HG03039 (cell line): ENCODE data around the gene ELMOD1.

Experiments used
- ATAC-seq: cut with Tn5 transposase; IDR thresholded peaks from one replicate; pipeline ENCODE4 v1.9.1; 2021; ENCODE audit warnings: mild to moderate bottlenecking, moderate library complexity; ENCODE audit not compliant: unreplicated experiment

ELMOD1 gene

DNA sequence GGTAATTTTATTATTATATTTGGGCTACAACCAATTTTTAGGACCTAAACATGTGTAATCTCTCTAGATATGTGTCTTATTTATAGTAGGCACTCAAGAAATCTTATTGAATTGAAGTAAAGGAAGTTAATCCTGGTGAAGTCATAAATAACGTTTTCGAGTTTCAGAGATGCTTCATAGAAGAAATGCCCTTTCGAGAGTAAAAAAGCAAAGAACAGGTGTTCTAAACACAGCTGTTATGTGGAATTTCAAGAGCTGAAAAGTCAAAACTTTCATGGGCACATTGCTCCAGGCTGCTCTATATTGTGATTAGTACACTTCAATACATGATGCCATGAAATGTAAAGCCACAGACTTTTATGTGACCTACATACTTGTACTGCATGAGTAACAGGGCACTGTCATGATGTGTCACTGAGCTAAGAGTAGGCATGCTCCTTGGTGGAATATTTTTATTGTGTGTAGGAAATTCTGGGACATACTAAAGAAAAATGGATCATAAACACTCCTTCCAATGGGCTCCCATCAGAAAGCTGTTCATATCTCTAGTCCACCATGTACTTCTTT is 7.2 kb upstream of the ELMOD1 start:
- no peak for ATAC-seq

DNA sequence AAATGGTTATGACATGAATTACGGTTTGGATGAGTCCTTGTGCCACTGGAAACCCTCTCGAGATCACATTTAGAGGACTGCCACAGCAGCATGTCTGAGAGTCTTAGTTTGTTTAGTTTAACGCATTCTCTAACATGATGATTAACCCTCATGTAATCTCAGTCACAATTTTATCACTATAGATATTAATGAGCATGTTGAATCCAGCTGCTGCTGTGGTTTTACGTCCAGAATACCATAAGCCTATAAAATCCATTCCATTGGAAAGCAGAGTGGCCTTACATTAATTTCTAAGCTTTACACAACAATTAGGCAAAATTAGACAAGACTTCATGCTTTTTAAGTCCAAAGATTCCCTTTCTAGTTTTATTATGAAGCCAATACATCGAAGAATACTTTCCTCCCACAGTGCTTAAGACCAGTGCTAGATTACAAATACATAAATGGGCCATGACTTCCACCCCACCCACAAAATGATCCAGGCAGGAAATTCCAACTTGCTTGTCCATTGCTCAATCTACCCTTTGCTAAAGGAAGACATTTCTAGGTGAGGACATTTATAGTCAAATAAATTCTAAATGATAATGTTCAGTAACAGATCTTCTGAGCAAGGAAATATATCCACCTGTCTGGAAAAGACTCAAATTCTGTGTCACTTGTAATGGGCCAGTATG is 3.5 kb upstream of the ELMOD1 start:
- no peak for ATAC-seq

DNA sequence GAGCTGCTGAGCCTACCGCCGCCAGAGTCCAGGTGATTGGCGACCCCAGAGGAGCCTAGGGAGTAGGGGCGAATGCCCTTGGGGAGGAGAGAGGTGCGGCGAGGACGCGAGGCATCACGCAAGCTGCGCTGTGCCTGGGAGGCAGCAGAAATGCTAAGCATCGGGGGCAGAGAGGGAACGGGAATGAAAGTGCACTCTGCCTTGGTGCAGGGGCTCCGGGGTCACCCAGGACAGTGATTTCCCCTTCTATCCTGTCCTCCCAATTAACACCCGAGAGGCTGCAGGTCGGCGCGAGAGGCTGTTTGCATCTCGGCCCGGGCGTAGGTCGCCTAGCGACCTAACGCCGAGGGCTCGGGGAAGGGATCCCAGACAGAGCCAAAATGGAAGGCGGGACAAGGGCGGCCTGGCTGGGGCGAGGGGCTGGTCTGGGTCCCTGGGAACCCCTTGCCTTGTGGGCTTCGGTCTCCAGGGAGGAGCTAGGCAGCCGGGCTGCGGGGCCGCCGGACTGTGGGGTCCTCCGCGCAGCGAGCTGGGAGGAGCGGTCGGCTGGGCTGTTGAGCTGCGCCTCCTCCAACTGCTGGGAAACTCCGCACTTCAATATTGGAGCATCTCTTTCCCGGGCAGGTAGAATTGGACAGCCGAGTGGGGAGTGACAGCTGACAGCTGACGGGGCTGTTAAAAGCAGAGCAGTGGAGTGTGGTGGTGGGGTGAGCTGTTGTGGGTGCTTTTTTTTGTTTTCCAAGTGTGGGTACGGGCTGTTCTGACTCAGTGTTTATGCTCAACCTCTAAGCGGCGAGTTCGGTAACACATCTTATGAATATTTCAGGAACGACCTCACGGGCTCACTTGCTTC is 657 bp downstream of the ELMOD1 start:
- ATAC-seq, result peak; percentile 21

DNA sequence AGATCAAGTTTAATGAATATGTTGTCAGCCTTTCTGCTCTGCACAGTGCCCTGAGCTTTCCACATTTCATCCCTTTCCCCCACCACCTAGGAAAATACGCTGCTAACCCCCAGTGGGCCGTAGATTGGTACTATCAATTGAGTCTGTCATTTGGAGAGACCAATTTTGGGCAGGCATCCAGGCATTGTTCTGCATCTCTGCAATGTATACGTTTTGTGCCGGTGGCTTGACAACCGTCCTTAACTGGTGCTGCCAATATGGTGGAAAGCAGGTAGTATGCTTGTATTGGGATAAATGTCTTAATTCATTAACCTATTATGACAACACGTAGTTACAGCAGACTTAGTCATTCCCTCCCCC is 1.3 kb downstream of the ELMOD1 start:
- ATAC-seq, result no peak

DNA sequence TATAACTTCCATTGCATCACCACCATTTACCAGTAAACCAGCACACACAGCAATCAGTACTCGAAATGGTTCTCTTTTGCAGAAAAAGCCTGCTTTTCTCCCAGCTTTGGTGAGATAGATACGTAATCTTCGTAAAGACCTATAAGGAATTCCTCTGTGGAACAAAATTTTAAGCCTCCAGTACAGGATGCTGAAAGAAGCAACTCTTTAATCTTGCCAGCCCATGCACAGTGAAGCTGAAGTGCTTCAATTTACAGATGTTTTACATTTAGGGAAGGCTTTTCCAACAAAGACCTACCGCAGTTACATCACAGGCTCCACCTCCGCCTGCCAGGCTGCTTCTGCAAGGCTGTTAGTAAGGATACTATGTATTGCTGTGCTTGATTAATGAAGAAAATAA is 1.9 kb downstream of the ELMOD1 start:
- ATAC-seq, result no peak

GRCh38 chr11:107593951-107594350 is 3.0 kb downstream of the ELMOD1 start:
- no peak for ATAC-seq

DNA sequence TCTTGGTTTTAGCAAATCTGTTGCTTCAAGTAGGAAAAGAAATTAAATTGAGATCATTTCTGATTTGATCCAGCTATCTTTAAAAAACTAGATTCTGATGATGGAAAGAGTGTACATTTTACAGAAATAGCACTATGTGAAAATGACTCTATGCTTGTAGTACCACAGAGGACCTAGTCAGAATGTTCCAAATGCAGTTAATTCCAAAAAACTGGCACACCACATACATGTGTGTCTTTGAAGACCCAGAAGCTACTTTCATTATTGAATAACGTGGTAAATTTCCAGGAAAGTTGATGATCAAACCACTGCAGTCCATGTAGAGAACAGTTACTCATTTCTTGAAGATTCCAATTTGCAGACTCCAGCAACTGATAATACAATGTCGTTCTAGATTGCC is 3.8 kb downstream of the ELMOD1 start:
- ATAC-seq, result no peak

DNA sequence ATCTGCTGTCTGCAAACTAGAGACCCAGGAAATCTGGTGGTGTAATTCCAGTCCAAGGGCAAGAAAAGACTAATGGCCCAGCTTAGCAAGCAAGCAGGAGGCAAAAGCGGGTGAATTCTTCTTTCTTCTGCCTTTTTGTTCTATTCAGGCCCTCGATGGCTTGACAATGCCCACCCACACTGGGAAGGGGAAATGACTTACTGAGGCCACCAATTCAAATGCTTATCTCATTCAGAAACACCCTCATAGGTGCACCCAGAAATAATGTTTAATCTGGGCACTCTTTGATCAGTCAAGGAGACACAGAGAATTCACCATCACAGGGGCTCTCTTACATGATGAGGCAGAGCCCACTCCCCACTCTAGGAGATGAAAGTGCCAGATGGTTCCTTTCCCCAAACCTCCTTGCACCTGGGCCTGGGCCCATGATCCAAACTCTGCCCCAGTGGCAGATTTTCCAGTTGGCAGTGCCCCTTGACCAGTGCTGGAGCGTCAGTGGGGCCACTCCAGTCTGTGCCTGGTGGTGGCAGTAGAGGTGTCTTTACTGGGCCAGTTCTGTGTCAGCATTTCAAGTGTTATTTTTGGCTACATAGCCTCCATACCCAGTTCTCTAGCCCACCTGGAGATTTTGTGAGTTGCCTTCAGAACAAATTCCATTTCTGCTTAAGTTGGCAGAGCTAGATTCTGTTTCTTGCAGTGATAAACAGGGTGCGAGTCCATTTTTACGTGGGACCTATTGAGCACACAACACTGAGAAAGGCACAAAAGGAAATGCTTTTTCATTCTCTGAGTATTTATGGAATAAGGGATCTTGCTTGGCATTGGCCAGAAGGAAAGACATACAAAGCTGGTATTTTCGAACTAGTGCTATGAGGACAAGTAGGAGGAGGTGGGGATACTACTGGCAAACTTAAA is 7.5 kb downstream of the ELMOD1 start:
- no peak for ATAC-seq

DNA sequence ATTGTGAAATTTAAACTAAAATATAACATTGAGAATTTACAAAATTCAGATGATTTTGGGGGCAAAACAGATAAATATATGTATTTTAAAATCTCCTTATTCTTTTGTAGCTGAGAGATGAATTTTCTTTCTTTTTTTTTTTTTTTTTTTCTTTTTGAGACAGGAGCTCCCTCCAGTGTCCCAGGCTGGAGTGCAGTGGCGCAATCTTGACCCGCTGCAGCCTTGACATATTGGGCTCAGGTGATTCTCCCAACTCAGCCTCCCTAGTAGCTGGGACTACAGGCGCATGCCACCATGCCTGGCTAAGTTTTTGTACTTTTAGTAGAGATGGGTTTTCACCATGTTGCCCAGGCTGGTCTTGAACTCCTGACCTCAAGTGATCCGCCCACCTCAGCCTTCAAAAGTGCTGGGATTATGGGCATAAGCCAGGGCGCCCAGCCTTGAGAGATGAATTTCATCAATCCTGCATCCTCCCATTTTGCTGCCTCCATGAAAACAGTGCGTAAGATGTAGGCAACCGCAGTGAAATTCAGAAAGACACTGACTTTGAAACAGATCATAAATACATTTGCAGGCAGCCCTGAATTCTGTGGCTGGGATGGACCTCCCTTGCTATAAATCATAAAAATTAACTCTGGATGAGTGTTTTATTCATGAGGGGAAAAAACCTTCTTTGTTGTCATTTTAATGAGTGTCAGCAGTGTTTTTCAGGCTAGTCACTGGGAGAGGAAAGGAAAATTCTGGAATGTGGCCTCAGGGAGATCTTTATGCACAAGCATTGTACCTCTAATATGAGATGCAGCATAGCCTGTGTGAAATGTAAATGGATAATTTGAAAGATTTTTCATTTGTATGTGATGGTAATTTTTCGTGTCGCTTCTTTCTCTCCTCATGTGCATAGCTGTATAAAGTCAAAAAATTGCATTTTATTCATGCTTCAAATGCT is 14.4 kb downstream of the ELMOD1 start:
- ATAC-seq, result no peak

- no peak for ATAC-seq
Observed at GRCh38 chr11:107606141-107606540, 15.2 kb downstream of the ELMOD1 start.

- ATAC-seq, result no peak
Observed at GRCh38 chr11:107608809-107609208, 17.9 kb downstream of the ELMOD1 start.

- ATAC-seq, result no peak
Observed at GRCh38 chr11:107609400-107610218, 18.7 kb downstream of the ELMOD1 start.

DNA sequence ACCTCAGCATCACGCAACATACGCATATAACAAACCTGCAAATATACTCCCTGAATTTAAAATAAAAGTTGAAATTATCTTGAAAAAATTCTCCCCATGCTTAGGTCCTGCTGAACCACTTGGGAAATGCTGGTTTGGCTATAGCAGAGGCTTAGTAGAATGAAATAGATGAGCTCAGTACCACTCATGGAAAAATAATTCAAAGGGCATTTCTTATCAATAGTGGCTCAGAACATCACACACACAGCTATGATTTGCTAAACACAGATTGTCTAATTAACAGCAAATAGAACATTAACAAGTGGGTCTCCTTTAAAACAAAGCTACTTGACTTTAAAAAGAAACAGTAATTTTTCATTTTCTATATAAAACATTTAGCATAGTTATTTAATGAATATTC is 21.5 kb downstream of the ELMOD1 start:
- no peak for ATAC-seq

GRCh38 chr11:107619926-107620325 is 29.0 kb downstream of the ELMOD1 start:
- ATAC-seq, result no peak

DNA sequence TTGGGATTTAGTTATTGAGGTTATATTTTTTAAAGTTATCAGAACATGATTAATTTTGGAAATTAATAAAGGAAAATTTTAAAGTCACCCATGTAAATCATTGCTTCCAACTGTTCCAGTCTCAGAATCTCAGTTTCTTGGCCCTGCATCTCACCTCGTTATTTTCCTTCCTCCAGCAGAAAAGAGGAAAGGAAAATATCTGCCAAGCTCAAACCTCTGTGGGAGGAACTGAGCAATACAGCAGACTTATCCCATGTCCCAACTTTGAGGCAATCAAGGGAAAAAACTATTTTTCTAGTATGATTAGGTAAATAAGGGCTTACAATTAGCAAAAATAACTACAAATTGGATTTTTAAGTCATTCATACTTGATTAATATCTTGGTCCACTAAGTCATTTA is 30.1 kb downstream of the ELMOD1 start:
- ATAC-seq, result no peak

DNA sequence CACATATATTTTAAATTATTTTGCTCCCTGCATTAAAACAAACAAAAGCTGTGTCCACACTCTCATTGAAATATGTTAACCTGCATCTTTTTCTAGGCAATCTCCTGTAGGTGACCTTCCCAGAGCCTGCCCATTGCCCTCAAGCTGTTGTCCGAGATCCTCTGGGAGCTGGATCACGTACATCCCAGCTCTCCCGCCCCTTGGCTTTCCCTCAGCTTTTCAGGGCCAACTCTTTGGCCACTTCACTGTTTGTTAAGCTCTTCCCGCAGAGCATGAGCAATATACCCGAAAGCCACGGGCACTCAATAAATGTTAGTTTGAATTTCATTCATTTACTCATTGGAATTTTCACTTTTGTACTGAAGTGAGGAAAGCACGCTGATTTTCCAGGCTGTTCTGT is 32.2 kb downstream of the ELMOD1 start:
- no peak for ATAC-seq

- ATAC-seq, result no peak
Observed at GRCh38 chr11:107624983-107625684, 34.2 kb downstream of the ELMOD1 start.

DNA sequence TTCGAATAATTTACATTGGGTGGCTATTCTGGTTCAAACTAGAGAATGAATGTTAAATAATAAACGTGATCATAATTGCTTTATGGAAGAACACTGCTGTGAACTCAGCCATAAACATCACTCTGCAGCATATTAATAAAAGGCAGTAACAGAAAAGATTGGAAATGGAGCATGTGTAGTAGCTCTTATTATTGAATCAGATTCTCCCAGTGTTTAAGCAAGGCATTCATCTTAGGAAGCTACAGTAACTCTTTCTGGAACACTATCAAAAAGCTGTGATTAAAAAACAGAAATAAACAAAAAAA is 34.7 kb downstream of the ELMOD1 start:
- ATAC-seq, result no peak

DNA sequence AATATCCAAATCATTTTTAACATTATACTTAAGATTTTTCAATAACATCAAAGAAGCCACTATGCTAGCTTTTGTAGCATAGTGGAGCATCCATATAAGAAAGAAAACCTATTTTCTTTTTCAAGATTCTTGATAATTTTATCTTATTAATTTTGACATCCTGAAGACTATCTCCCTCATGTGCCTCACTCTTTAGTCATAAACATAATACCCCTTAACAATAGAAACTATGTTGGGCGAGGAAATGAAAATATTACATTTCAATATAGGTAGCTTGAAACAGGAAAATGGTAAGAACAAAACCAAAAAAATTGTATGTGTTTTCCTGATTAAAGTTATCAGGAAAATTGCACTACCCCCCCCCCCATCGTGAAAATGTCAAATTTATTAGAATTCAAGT is 40.1 kb downstream of the ELMOD1 start:
- ATAC-seq, result no peak
